Measurements from ENCODE around the gene NUP210L.

Gene NUP210L

DNA sequence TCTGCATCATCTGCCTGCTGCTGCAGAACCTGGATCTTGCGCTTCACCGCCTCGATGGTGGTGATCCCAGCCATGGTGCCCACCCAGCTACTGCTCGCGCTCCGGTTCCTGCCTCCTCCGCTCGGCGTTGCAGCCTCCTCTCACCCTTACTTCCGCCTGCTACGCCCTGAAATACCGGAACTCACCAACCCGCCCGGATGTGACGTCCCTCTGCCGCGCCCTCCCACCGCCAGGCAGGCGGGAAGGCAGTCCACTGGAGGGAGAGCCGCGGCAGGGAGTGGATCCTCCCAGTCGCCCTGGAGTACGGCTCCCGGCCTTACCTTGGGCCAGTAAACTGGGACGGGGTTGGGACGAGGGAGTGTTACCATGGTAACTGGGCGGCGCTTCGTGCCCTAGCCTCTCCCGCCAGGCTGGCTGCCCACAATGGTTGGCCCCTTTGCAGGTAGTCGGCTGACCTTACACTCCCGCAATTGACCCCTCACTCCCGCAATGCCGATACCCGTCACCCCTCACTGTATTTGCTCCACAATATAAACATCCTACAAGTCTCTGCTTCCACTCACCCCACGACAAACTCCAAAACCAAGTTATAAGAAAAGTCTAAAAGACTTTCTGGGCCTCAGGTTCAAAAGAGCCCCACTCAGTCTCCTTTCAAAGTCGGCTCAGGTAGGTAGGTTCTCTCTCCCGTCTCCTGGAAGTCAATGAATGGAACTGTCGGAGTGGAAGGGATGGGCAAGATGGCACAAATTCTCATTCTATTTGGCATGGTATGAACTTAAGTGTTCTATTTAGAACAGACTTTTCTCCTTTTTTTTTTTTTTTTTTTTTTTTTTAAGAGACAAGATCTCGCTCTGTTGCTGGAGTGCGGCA lies 28.4 kb upstream of the NUP210L start:
- peak overlapping the region; percentile 91 to 99 for H3K27ac ChIP-seq (ENCODE audit: low read depth in 2 of 2, low read length in 2 of 2)

DNA sequence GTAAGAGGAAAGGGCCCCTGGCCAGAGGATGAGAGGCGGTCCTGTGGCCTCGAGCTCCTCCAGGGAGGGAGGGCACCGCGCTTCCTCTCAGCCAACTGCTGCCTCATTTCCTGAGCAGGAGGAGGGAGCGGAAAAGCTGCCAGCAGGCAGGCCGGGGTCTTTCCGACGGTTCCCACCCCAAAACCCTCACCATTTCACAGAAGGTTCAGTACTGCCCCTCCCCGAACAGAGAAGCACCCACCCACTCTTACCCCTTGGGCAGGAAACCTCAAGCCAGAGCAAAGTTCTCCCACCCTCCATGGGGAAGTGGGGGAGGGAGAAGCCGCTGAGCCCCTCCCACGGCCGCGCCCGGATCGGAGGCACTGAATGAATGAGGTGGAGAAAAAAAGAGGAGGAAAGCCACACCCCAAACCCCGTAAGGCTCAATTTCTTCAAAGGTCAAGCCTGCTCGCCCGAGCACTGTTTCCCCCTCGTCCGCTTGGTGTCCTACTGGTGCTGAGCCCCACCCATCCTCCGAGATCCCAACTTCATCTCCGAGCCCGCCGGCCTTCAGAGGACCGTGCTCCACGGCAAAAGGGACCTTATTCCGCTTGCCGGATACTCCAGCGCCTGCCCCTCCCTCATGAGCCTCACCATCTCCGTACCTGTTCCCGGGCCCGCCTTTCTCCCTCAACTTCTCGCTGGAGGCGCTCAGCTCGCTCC lies 27.6 kb upstream of the NUP210L start:
- H3K9ac ChIP-seq (ENCODE audit: low read depth in 1 of 2, low read length in 2 of 2): peak overlapping the region; percentile 89 to 98
- H3K27ac ChIP-seq (ENCODE audit: low read depth in 2 of 2, low read length in 2 of 2): peak overlapping the region; percentile 91 to 99
- peak overlapping the region; percentile 94 to 98 for H3K4me3 ChIP-seq (ENCODE audit: low read length in 2 of 2)
- H3K36me3 ChIP-seq (ENCODE audit: control insufficient read depth in 2 of 2, insufficient read depth in 2 of 2, low read length in 2 of 2): peaks cover 0 to 7% of the 10 kb centered on the region in 2 donors
- H3K27me3 ChIP-seq (ENCODE audit: control insufficient read depth in 2 of 2, insufficient read depth in 2 of 2, low read length in 2 of 2): no peaks in the 10 kb centered on the region
- no peaks in the 10 kb centered on the region for H3K9me3 ChIP-seq (ENCODE audit: control insufficient read depth in 2 of 2, low read length in 2 of 2)
- H3K4me1 ChIP-seq (ENCODE audit: control insufficient read depth in 2 of 2, insufficient read depth in 2 of 2, low read length in 2 of 2): peaks cover 46% of the 10 kb centered on the region in 2 donors

More for the DNA sequence above, 28.4 kb upstream of the NUP210L start:
- peak overlapping the region; percentile 94 to 98 for H3K4me3 ChIP-seq (ENCODE audit: low read length in 2 of 2)
- H3K9ac ChIP-seq (ENCODE audit: low read depth in 1 of 2, low read length in 2 of 2): peak overlapping the region; percentile 89 to 98
- H3K4me1 ChIP-seq (ENCODE audit: control insufficient read depth in 2 of 2, insufficient read depth in 2 of 2, low read length in 2 of 2): peaks cover 38 to 39% of the 10 kb centered on the region in 2 donors
- peaks cover 0 to 7% of the 10 kb centered on the region in 2 donors for H3K36me3 ChIP-seq (ENCODE audit: control insufficient read depth in 2 of 2, insufficient read depth in 2 of 2, low read length in 2 of 2)
- H3K27me3 ChIP-seq (ENCODE audit: control insufficient read depth in 2 of 2, insufficient read depth in 2 of 2, low read length in 2 of 2): no peaks in the 10 kb centered on the region
- no peaks in the 10 kb centered on the region for H3K9me3 ChIP-seq (ENCODE audit: control insufficient read depth in 2 of 2, low read length in 2 of 2)

DNA sequence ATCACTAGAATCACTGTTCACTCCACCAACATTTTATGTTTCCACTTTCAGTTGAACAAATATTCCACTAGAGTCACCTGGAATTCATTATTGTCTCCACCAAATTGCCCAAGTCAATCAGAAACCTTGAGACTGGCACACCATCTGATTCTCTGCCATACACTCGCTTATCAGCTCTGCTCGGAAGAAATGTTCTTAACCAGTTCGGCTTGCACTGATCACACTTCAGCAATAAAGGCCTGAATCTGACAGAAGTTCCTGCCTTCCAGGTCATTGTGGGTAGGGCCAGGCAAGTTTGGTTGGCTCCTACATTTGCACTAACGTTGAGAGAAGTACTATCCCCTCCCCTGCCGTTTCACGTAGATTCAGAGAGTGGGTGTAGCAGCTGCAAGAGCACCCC lies 27.1 kb upstream of the NUP210L start:
- Histone ChIP-seq H3K4me1 (ENCODE audit: control insufficient read depth in 2 of 2, insufficient read depth in 2 of 2, low read length in 2 of 2) (peaks cover 50 to 51% of the 10 kb centered on the region in 2 donors), H3K27me3 (ENCODE audit: control insufficient read depth in 2 of 2, insufficient read depth in 2 of 2, low read length in 2 of 2) (no peaks in the 10 kb centered on the region), H3K9ac (ENCODE audit: low read depth in 1 of 2, low read length in 2 of 2) (peak overlapping the region; percentile 89 to 98), H3K4me3 (ENCODE audit: low read length in 2 of 2) (peak overlapping the region; percentile 94 to 98), H3K36me3 (ENCODE audit: control insufficient read depth in 2 of 2, insufficient read depth in 2 of 2, low read length in 2 of 2) (peaks cover 0 to 7% of the 10 kb centered on the region in 2 donors), H3K27ac (ENCODE audit: low read depth in 2 of 2, low read length in 2 of 2) (peak overlapping the region; percentile 91 to 99), H3K9me3 (ENCODE audit: control insufficient read depth in 2 of 2, low read length in 2 of 2) (no peaks in the 10 kb centered on the region)

DNA sequence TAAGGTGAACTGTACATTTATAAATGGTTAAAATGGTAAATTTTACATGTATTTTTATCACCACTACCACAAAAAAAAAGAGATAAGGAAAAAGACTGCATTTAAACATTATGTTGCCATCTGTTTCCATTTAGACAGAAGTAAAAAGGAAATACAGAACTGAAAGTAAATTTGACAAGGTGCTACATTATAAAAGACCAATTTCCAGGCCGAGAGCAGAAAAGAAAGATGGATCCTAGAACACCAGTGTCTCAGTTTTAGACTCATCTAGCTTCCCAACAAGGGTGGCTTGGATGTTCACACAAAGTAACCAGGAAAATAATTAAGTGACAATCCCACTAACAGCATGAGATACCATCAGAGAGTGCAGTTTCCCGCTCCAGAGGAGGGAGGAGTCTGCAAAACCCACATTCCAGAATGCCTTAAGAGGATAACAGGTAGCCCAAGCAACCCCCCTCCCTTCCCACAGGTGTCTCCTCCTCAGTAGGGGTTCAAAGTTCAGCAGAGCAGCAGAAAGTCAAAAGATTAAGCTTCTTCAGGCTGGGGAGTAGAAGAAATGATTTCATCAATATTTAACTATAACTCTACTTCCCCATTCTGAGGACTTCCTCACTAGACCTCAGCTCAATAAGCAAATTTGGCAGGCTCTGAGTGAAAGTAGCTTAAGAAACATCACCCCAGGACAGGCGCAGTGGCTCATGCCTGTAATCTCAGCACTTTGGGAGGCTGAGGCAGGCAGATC lies 25.2 kb upstream of the NUP210L start:
- H3K27ac ChIP-seq (ENCODE audit: low read depth in 2 of 2, low read length in 2 of 2): peak overlapping the region; percentile 18 to 99

DNA sequence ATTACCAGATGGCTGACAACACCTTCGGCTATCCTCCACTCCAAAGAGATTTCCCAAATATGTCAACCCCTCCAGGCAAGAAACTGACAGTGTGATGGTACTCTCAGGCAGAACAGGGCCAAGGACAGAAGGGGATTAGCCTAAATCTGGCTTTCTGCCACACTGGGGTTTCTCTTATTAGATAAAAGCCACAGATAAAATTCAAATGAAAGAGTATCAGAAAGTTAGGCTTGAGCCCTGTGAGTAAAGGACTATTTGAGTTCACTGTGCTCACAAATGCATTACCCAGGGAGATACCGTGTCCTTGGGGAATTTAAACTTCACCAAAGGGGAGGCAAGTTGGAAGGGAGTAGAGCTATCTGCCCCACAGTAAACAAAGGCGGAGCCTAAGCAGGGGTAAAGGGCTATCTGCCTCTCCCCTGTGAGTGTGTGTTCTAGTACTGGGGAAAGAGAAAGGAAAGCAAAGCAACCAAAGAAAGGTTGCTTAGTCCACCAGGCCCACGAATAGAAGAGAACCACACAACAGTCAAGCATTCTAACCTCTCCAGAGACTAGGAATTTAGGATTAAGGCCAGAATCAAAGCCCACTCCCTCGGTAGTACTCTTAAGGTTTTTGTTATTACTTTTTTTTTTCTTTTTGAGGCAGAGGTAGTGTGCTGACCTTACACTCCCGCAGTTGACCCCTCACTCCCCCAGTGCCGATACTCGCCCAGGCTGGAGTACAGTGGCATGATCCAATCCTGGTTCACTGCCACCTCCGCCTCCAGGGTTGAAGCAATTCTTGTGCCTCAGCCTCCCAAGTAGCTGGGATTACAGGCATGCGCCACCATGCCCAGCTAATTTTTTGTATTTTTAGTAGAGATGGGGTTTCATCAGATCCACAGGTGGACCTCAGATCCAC lies 24.3 kb upstream of the NUP210L start:
- no peaks in the 10 kb centered on the region for H3K27me3 ChIP-seq (ENCODE audit: control insufficient read depth in 2 of 2, insufficient read depth in 2 of 2, low read length in 2 of 2)
- peak overlapping the region; percentile 10 to 98 for H3K4me3 ChIP-seq (ENCODE audit: low read length in 2 of 2)
- H3K27ac ChIP-seq (ENCODE audit: low read depth in 2 of 2, low read length in 2 of 2): peak overlapping the region; percentile 72 to 99
- H3K9me3 ChIP-seq (ENCODE audit: control insufficient read depth in 2 of 2, low read length in 2 of 2): no peaks in the 10 kb centered on the region
- peak overlapping the region; percentile 15 to 36 for H3K9ac ChIP-seq (ENCODE audit: low read depth in 1 of 2, low read length in 2 of 2)
- H3K36me3 ChIP-seq (ENCODE audit: control insufficient read depth in 2 of 2, insufficient read depth in 2 of 2, low read length in 2 of 2): peaks cover 13 to 21% of the 10 kb centered on the region in 2 donors
- peaks cover 59 to 61% of the 10 kb centered on the region in 2 donors for H3K4me1 ChIP-seq (ENCODE audit: control insufficient read depth in 2 of 2, insufficient read depth in 2 of 2, low read length in 2 of 2)

More for the DNA sequence above, 25.2 kb upstream of the NUP210L start:
- Histone ChIP-seq H3K9me3 (ENCODE audit: control insufficient read depth in 2 of 2, low read length in 2 of 2) (no peaks in the 10 kb centered on the region), H3K9ac (ENCODE audit: low read depth in 1 of 2, low read length in 2 of 2) (peak overlapping the region; percentile 28 to 34), H3K36me3 (ENCODE audit: control insufficient read depth in 2 of 2, insufficient read depth in 2 of 2, low read length in 2 of 2) (peaks cover 7 to 15% of the 10 kb centered on the region in 2 donors), H3K4me1 (ENCODE audit: control insufficient read depth in 2 of 2, insufficient read depth in 2 of 2, low read length in 2 of 2) (peaks cover 59 to 61% of the 10 kb centered on the region in 2 donors), H3K4me3 (ENCODE audit: low read length in 2 of 2) (peak overlapping the region in 1 of 2 donors; percentile 98), H3K27me3 (ENCODE audit: control insufficient read depth in 2 of 2, insufficient read depth in 2 of 2, low read length in 2 of 2) (no peaks in the 10 kb centered on the region)

DNA sequence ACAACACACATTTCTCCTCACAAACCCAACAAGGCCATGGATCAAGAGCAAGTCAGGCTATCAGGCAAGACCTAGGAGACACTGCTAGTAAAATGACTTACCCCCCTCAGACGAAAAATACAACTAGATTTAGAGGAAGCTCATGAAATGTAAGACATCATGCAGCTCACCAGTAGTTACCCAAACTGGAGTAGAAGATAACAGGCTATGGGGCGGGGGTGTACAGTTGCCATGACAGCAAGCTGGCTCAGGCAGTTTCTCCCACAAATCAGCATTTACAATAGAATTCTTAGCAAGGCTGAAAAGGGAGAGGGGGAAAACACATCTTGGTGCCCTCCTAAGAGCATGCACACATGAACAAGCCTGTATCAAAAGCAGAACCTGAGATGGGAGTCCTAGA lies 23.1 kb upstream of the NUP210L start:
- Histone ChIP-seq H3K9ac (ENCODE audit: low read depth in 1 of 2, low read length in 2 of 2) (no peak overlapping the region), H3K36me3 (ENCODE audit: control insufficient read depth in 2 of 2, insufficient read depth in 2 of 2, low read length in 2 of 2) (peaks cover 13 to 24% of the 10 kb centered on the region in 2 donors), H3K4me1 (ENCODE audit: control insufficient read depth in 2 of 2, insufficient read depth in 2 of 2, low read length in 2 of 2) (peaks cover 53 to 55% of the 10 kb centered on the region in 2 donors), H3K9me3 (ENCODE audit: control insufficient read depth in 2 of 2, low read length in 2 of 2) (no peaks in the 10 kb centered on the region), H3K27ac (ENCODE audit: low read depth in 2 of 2, low read length in 2 of 2) (no peak overlapping the region), H3K27me3 (ENCODE audit: control insufficient read depth in 2 of 2, insufficient read depth in 2 of 2, low read length in 2 of 2) (no peaks in the 10 kb centered on the region), H3K4me3 (ENCODE audit: low read length in 2 of 2) (peak overlapping the region in 1 of 2 donors; percentile 20)

DNA sequence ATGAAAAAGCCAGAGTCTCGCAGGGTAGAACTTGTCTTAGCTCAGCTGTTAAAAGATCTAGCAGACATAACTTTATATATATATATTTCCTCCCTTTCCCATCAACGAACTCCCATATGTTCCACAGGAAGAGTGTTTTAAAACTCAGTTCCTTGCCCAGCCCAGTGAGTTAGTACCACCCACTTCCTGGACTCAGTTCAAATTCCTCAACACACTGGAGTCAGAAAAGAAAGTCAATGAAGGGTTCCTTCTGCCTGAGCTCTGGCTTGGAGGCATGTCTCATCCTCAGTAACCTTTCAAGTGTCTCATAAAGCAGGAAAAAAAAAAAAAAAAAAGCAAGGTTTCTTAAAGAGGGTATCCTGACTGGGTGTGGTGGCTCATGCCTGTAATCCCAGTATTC lies 21.5 kb upstream of the NUP210L start:
- Histone ChIP-seq H3K9me3 (ENCODE audit: control insufficient read depth in 2 of 2, low read length in 2 of 2) (no peaks in the 10 kb centered on the region), H3K27ac (ENCODE audit: low read depth in 2 of 2, low read length in 2 of 2) (peak overlapping the region; percentile 64 to 70), H3K36me3 (ENCODE audit: control insufficient read depth in 2 of 2, insufficient read depth in 2 of 2, low read length in 2 of 2) (peaks cover 30 to 40% of the 10 kb centered on the region in 2 donors), H3K4me1 (ENCODE audit: control insufficient read depth in 2 of 2, insufficient read depth in 2 of 2, low read length in 2 of 2) (peaks cover 48 to 50% of the 10 kb centered on the region in 2 donors), H3K9ac (ENCODE audit: low read depth in 1 of 2, low read length in 2 of 2) (no peak overlapping the region), H3K27me3 (ENCODE audit: control insufficient read depth in 2 of 2, insufficient read depth in 2 of 2, low read length in 2 of 2) (no peaks in the 10 kb centered on the region), H3K4me3 (ENCODE audit: low read length in 2 of 2) (peak overlapping the region in 1 of 2 donors; percentile 37)

DNA sequence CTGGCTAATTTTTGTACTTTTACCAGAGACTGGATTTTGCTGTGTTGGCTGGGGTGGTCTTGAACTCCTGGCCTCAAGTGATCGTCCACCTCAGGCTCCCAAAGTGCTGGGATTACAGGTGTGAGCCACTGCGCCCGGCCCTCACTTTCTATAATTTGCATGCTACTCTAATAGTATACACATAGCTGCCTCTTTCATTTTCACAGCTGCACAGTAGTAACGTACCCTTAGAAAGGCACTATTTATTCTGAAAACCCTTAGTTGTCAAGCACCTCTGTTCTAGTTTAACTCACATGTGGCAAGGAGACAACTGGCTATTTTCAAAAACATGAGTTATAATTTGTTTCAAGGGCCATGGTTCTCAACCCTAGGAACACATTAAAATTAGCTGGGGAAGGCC lies 19.8 kb upstream of the NUP210L start:
- Histone ChIP-seq H3K27me3 (ENCODE audit: control insufficient read depth in 2 of 2, insufficient read depth in 2 of 2, low read length in 2 of 2) (no peaks in the 10 kb centered on the region), H3K4me3 (ENCODE audit: low read length in 2 of 2) (no peak overlapping the region), H3K9me3 (ENCODE audit: control insufficient read depth in 2 of 2, low read length in 2 of 2) (no peaks in the 10 kb centered on the region), H3K4me1 (ENCODE audit: control insufficient read depth in 2 of 2, insufficient read depth in 2 of 2, low read length in 2 of 2) (peaks cover 33 to 36% of the 10 kb centered on the region in 2 donors), H3K36me3 (ENCODE audit: control insufficient read depth in 2 of 2, insufficient read depth in 2 of 2, low read length in 2 of 2) (peaks cover 46 to 55% of the 10 kb centered on the region in 2 donors), H3K9ac (ENCODE audit: low read depth in 1 of 2, low read length in 2 of 2) (no peak overlapping the region), H3K27ac (ENCODE audit: low read depth in 2 of 2, low read length in 2 of 2) (no peak overlapping the region)

DNA sequence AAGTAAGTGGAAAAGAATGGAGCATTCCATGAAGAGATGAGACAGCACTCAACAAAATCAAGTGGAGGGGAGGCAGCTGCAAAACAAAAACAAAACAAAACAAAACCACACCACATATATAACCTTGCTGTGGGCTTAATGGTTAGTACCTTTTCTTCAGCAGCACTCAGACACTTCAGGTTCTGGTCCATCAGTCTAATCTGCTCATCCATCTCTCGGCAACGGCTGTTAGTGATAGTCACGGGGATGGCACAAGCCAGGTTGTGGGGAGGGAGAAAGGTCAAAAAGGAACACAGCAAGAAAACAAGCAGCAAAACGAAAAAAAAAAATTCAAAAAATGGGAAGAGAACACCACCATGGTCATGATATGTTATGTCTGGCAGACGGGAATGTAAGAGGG lies 17.0 kb upstream of the NUP210L start:
- Histone ChIP-seq H3K4me3 (ENCODE audit: low read length in 2 of 2) (no peak overlapping the region), H3K9me3 (ENCODE audit: control insufficient read depth in 2 of 2, low read length in 2 of 2) (no peaks in the 10 kb centered on the region), H3K27me3 (ENCODE audit: control insufficient read depth in 2 of 2, insufficient read depth in 2 of 2, low read length in 2 of 2) (no peaks in the 10 kb centered on the region), H3K9ac (ENCODE audit: low read depth in 1 of 2, low read length in 2 of 2) (no peak overlapping the region), H3K4me1 (ENCODE audit: control insufficient read depth in 2 of 2, insufficient read depth in 2 of 2, low read length in 2 of 2) (peaks cover 8 to 11% of the 10 kb centered on the region in 2 donors), H3K27ac (ENCODE audit: low read depth in 2 of 2, low read length in 2 of 2) (no peak overlapping the region), H3K36me3 (ENCODE audit: control insufficient read depth in 2 of 2, insufficient read depth in 2 of 2, low read length in 2 of 2) (peaks cover 68 to 76% of the 10 kb centered on the region in 2 donors)
